DMS153 treated with DMSO at 0.1 percent for 48 hours (cell line): ENCODE results near the gene APOBEC2.

Experiments used
- DNase-seq: peaks from one replicate; lab custom pipeline; 2025; ENCODE audit not compliant: unreplicated experiment; lab: John Stamatoyannopoulos, UW

Gene APOBEC2

DNA sequence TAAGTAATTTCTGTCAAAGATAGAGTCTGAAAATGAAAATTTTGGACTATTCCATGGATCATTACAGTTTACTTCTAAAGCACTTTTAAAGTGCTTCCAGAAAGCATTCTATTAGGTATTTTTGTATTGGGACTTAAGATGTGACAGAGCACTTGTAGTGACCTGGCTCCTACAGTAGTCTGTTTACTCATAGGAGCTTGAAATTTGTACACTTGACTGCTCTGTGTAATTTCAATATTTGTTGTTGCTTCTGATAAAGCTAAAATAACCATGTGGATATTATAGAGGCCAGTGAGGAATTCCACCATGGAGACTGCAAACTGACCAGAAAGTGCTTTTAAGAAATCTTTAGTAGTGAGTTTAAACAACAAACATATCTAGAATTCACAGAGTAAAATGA, 30.1 kb downstream of the APOBEC2 start:
- no peak for DNase-seq

DNA sequence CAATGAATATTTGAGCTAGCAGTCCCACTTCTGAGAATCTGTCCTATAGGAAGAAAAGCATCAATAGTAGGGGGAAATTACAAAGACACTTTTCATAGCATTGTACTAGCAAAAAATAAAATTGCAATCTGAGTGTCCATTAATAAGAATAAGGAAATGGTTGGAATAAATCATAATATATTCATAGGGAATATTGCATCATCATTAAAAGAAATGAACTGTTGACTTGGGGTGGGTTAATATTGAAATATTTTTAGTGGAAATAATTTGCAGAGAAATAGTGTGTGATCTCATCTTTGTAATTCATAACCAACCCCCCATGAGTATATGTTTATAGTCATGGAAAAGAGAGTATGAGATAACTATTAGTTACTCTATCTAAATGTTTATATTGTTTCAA, 32.2 kb downstream of the APOBEC2 start:
- DNase-seq = no peak

DNA sequence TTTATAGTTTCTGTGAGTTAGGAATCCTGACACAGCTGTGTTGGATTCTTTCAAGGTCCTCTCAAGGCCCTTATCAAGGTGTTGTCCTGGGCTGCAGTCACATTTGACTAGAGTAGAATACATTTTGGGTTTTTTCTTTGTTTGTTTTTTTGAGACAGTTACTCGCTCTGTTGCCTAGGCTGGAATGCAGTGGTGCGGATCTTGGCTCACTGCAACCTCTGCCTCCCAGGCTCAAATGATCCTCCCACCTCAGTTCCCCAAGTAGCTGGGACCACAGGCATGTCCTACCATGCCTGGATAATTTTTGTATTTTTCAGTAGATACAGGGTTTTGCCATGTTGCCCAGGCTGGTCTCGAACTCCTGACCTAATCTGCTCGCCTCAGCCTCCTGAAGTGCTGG, 35.4 kb downstream of the APOBEC2 start:
- DNase-seq = no peak

DNA sequence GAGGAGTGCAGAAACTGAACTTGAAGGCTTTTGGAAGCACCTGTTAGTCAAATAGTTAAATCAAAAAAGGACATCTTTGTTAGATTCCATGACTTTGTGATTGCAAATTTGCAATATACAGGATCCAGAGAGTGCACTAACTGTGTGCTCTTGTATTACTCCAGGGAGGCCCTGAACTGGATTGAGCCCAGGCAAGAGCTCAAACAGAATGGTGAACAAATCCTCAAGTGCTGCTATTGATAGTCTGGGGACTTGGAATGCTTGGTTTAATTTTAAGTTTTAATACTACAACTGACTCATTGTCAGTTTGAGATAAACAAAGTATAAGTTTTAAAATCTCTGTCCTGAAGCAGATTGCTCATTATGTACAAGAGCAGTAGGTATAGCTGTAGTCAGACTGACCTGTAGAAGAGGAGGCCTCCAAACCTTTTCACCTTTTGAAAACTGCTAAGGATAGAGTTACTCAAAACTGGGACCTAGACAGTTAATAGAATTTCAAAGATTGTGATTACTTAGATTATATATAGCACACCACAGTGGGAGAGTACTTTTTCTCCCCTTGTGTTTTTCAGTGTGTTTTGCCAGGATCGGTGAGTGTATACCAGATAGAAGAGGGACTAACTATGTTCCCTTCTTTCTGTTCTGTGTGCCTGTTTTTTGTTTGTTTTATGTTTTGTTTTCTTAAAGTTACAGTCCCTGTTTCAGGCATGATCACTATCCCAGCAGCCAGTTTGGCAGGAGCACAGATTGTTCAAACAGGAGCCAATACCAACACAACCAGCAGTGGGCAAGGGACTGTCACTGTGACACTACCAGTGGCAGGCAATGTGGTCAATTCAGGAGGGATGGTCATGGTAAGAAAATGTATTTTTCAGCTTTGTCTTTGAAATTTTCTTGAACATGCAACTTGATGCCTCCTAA, 38.1 kb downstream of the APOBEC2 start:
- DNase-seq = no peak

DNA sequence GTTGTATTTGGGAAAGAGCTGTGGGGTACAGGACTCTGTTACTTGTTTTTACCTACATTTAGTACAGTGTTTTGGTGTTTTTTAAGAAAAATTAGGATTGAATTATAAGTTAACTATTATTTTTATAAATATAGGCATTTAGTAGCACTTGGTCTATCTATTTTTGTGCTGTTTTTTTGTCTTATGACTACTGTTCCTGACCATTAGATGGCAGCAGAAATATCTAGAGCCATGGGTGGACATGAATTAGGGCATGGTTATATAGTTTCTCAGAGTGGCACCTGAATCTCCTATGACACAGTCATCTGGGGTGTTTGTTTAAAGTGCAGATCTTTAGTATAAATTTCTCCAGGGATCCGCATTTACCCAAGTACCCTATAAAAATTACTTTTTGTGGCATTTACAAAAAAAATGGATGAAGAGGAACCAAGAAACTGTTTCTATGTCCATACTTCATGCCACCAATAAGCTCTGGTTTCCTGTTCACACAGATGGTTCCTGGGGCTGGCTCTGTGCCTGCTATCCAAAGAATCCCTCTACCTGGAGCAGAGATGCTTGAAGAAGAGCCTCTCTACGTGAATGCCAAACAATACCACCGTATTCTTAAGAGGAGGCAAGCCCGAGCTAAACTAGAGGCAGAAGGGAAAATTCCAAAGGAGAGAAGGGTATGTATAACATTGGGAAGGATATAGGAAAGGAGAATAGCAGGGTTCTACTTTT, 39.6 kb downstream of the APOBEC2 start:
- DNase-seq = peak; percentile 6

DNA sequence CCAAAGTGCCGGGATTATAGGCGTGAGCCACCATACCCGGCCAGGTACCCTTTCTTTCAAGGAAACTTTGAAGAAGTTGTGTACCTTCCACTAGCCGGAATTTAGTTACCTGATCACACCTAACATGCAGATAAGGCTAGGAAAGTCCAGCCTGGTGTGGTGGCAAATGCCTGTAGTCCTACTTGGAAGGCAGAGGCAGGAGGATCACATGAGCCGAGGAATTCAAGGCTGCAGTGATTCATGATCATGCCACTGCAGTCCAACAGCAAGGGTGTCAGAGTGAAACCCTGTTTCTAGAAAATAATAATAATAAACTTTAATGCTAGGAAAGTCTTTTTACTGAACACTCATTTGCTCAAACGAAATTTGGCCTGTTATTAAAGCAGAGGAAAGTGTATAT, 40.7 kb downstream of the APOBEC2 start:
- no peak for DNase-seq

DNA sequence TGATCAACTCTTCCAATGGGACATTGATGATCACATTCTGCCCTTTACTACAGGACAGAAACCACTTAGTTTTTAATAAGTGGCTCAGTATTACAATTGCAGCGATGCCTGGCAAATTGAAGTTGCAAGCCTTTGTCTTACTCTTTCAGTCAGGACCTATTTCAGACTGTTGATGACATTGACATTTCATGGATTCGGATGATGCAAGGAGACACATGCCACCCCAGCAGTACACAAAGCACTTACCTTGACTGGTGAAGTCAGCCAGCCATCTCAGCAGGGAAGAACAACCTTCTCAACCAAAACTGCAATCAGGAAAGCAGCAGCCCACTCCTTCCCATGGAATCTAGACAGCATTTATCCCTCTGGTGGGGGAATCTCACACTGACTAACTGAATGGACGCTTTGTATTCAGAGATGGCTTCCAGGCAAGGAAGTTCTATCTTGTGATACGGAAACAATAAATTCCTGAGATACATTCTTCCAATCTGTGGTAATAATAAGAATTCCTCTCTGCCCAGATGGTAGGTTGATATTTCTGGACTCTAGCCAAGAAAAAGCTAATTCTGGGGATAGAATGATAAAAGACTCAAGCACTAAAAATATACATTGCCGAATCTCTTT, 44.6 kb downstream of the APOBEC2 start:
- no peak for DNase-seq

DNA sequence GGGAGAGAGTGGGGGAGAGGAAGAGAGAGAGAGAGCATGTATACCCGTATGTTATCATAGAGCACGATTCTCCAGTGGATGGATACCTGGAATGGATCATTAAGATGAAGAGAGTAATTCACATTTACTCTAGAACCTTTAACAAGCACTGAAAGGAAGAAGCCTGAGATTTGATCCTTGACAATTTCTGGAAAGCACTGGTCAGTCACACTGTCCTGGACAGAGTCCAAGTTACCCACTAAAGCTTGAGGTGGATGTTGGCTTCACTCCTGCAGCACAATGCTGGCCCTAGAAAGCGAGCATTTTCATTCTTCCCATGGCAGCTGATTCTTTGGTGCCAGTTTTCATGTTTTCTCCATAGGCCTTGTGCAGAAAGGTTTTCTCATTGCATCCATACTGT, 45.4 kb downstream of the APOBEC2 start:
- no peak for DNase-seq

DNA sequence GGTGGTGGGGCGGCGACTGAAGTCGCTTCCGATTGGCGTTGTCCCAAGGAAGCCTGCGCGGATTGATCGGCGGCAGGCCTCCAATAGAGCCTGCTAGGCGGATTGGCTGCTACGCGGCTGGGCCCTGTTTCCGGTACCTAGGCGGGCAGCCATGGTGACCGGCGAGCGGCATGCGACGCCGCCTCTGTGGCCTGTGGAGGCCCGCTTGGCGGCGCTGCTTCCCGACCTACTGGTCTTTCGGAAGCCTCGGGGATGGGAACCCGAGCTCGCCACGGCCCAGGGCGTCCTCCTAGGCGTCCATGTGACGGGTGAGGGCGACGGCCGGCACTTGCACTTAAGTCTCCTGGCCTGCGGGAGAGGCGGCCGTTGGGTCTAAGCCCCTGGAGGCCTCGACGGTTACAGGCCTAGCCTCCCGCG, 47.9 kb downstream of the APOBEC2 start:
- no peak for DNase-seq

DNA sequence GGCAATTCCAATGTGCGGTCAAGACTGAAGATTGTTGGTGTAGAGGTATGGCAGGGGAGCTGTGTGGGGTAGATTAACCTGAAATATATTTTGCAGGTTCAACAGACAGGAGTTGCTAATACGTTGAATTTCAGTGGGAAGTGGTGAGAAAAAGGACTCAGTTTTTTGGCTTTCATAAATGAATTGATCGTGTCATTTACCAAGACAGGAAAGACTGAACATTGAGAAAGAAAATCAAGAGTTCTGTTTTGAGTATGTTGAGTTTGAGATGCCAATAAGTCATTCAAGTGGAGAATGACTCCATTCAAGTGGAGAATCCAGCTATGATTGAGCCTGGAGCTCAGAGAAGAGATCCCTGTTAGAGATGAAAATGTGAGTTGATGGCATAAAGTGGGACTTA, 50.8 kb downstream of the APOBEC2 start:
- DNase-seq = no peak

DNA sequence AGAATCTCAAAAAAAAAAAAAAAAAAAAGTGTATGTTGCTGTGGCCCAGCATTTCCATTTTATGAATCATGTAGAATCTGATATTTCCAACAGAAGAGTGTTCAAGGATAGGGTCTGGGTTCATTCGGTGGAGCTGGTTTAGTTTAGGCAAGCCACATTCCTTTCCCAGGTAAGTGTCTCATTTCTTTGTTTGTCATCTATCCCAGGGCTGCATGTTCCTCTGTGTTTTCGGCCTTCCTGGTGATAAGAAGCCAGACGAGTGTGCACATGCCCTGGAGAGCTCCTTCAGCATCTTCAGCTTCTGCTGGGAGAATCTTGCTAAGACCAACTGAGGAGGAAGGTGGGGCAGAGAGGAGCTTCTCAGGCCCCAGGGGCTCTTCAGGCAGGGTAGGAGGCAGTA, 58.0 kb downstream of the APOBEC2 start:
- no peak for DNase-seq
